HG02943 (cell line): ENCODE data around the gene EEF1E1.

ENCODE experiments used
- ATAC-seq: cut with Tn5 transposase; IDR thresholded peaks from one replicate; pipeline ENCODE4 v1.9.1; 2021; ENCODE audit warnings: mild to moderate bottlenecking, low read depth, moderate library complexity; ENCODE audit not compliant: unreplicated experiment

The EEF1E1 gene

GRCh38 chr6:8088886-8089285 lies 13.5 kb downstream of the EEF1E1 start:
- ATAC-seq, result no peak

- ATAC-seq, result no peak
Observed at GRCh38 chr6:8087870-8088754, 14.2 kb downstream of the EEF1E1 start.

GRCh38 chr6:8086755-8087306 lies 15.5 kb downstream of the EEF1E1 start:
- ATAC-seq, result no peak

GRCh38 chr6:8085053-8085511 lies 17.3 kb downstream of the EEF1E1 start:
- ATAC-seq, result no peak

GRCh38 chr6:8084586-8084985 lies 17.8 kb downstream of the EEF1E1 start:
- no peak for ATAC-seq

- ATAC-seq, result no peak
Observed at GRCh38 chr6:8082954-8083858, 19.1 kb downstream of the EEF1E1 start.

- ATAC-seq, result no peak
Observed at GRCh38 chr6:8082572-8082953, 19.8 kb downstream of the EEF1E1 start.

- ATAC-seq, result no peak
Observed at GRCh38 chr6:8080362-8081151, 21.8 kb downstream of the EEF1E1 start.

GRCh38 chr6:8079126-8079525 lies 23.2 kb downstream of the EEF1E1 start:
- ATAC-seq, result no peak

- no peak for ATAC-seq
Observed at GRCh38 chr6:8077991-8078390, 24.4 kb downstream of the EEF1E1 start.

- no peak for ATAC-seq
Observed at GRCh38 chr6:8075704-8076103, 26.6 kb downstream of the EEF1E1 start.

GRCh38 chr6:8075185-8075584 lies 27.2 kb downstream of the EEF1E1 start:
- ATAC-seq, result no peak

GRCh38 chr6:8074213-8074612 lies 28.1 kb downstream of the EEF1E1 start:
- no peak for ATAC-seq

- no peak for ATAC-seq
Observed at GRCh38 chr6:8073758-8074157, 28.6 kb downstream of the EEF1E1 start.

GRCh38 chr6:8070718-8071117 lies 31.6 kb downstream of the EEF1E1 start:
- no peak for ATAC-seq

GRCh38 chr6:8069631-8070284 lies 32.6 kb downstream of the EEF1E1 start:
- ATAC-seq, result no peak

- no peak for ATAC-seq
Observed at GRCh38 chr6:8069151-8069550, 33.2 kb downstream of the EEF1E1 start.

- ATAC-seq, result no peak
Observed at GRCh38 chr6:8066108-8066507, 36.2 kb downstream of the EEF1E1 start.

- no peak for ATAC-seq
Observed at GRCh38 chr6:8065519-8065911, 36.8 kb downstream of the EEF1E1 start.
